GM19328 (cell line): ENCODE data around the gene MANEA.
"Not testable (repeated sequence)": the region's sequence is repeated elsewhere in the genome, so short reads cannot be mapped to it uniquely, and the experiment has no call there.

ENCODE experiments used
- ATAC-seq: cut with Tn5 transposase; IDR thresholded peaks from one replicate; pipeline ENCODE4 v1.9.1; 2021; ENCODE audit warnings: mild to moderate bottlenecking, moderate library complexity; ENCODE audit not compliant: unreplicated experiment

MANEA gene

GRCh38 chr6:95584226-95584625 lies 6.9 kb downstream of the MANEA start:
- not testable (repeated sequence) for ATAC-seq

GRCh38 chr6:95587989-95588388 lies 10.7 kb downstream of the MANEA start:
- no peak for ATAC-seq

GRCh38 chr6:95589067-95589466 lies 11.7 kb downstream of the MANEA start:
- no peak for ATAC-seq

- ATAC-seq = no peak
These were observed 12.7 kb downstream of the MANEA start for GRCh38 chr6:95589826-95590570.

- ATAC-seq = no peak
These were observed 15.7 kb downstream of the MANEA start for GRCh38 chr6:95593025-95593424.

- no peak for ATAC-seq
These were observed 18.7 kb downstream of the MANEA start for GRCh38 chr6:95596021-95596420.

GRCh38 chr6:95599706-95600105 lies 22.4 kb downstream of the MANEA start:
- no peak for ATAC-seq

GRCh38 chr6:95601133-95601532 lies 23.8 kb downstream of the MANEA start:
- no peak for ATAC-seq

- no peak for ATAC-seq
These were observed 36.8 kb downstream of the MANEA start for GRCh38 chr6:95614094-95614493.

- no peak for ATAC-seq
These were observed 52.2 kb downstream of the MANEA start for GRCh38 chr6:95629551-95629950.

- no peak for ATAC-seq
These were observed 59.5 kb downstream of the MANEA start for GRCh38 chr6:95636552-95637431.

- no peak for ATAC-seq
These were observed 71.3 kb downstream of the MANEA start for GRCh38 chr6:95648636-95649035.

- no peak for ATAC-seq
These were observed 72.1 kb downstream of the MANEA start for GRCh38 chr6:95649451-95649850.

- ATAC-seq = no peak
These were observed 76.8 kb downstream of the MANEA start for GRCh38 chr6:95654176-95654575.

GRCh38 chr6:95658886-95659285 lies 81.6 kb downstream of the MANEA start:
- no peak for ATAC-seq
